Measurements from ENCODE around the gene DIPK1C. TPM values are rescaled to one million over a fixed set of nuclear protein-coding genes. Genes with fewer than 3 reads are reported as not detected.

Gene DIPK1C
- total and polyA plus RNA-seq, 9 of the 15 experiments (the other 6 are each of a cell fraction or from before 2014, with no cell fraction given): 0.04 to 0.32 (median 0.15) TPM; not detected in 2

DNA sequence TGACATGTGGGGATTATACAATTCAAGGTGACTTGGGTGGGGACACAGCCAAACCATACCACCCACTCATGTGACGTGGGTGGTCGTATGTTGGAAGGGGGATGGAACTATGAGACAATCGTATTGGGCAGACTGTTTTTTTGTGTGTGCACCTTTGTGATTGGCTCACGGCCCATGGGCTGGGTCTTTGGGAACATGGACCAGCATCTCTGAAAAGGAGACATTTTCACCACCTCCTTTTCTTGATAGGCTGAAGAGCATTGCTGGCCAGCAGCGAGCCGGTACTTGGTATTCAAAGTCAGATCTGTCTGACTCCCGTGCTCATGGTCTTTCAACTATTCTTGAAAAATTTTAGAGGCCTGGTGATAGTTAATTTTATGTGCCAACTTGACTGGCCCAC is 62.1 kb downstream of the DIPK1C start:
- H3K9ac ChIP-seq (ENCODE audit: insufficient read depth in 1 of 2, low read depth in 2 of 2, low read length in 2 of 2): no peak overlapping the region
- H3K4me3 ChIP-seq: no peak overlapping the region
- FAIRE-seq (no peak), ATAC-seq (no peak), DNase-seq (ENCODE audit: extremely low read depth in 1 of 4, low spot score in 3 of 4) (no peak)
- in situ Hi-C loops (cut with MboI) (no loop called here), intact Hi-C loops (cut with micrococcal nuclease) (no loop called here)
- H3K27me3 ChIP-seq (ENCODE audit: control insufficient read depth in 2 of 2, insufficient read depth in 2 of 2, low read length in 2 of 2): peaks cover 11 to 62% of the 10 kb centered on the region in 2 experiments
- H3K9me1 ChIP-seq (ENCODE audit: control insufficient read depth, insufficient read depth, low read length): no peaks in the 10 kb centered on the region
- H3K4me1 ChIP-seq (replicated peaks in 1 of 2; ENCODE audit: control insufficient read depth in 2 of 2, insufficient read depth in 2 of 2, low read length in 2 of 2): no peaks in the 10 kb centered on the region
- no peaks in the 10 kb centered on the region for H3K9me3 ChIP-seq (replicated peaks; ENCODE audit: control insufficient read depth, insufficient read depth, low read depth, low read length)
- ChIA-PET POLR2A (no interaction called here), CTCF (ENCODE audit: low intra/inter-chr PET ratio) (no interaction called here)
- BruUV-seq (replicated peaks): no TSS peak
- no peak overlapping the region for H2AFZ ChIP-seq (ENCODE audit: low read depth, low read length)
- no peaks in the 10 kb centered on the region for H4K20me1 ChIP-seq (replicated peaks; ENCODE audit: control insufficient read depth, insufficient read depth, low read length)
- H3K27ac ChIP-seq (ENCODE audit: extremely low read depth, low read depth, low read length): no peak overlapping the region
- WGBS (ENCODE audit: insufficient coverage, low coverage, missing lambda C conversion rate): 0% methylated on average over 7 of the region's 7 CpGs
- H3K36me3 ChIP-seq (ENCODE audit: control insufficient read depth, insufficient read depth, low read length): no peaks in the 10 kb centered on the region
- TF ChIP-seq ZNF583 (CRISPR knock-in tag; IDR thresholded peaks at IDR 0.05): no peak
- no peak for TF ChIP-seq TEAD4 (IDR thresholded peaks at IDR 0.05; ENCODE audit: low read length)
- TF ChIP-seq TEAD4 (CRISPR knock-in tag; IDR thresholded peaks at IDR 0.05; ENCODE audit: borderline replicate concordance): no peak
- TF ChIP-seq NKRF (IDR thresholded peaks at IDR 0.05; ENCODE audit: borderline replicate concordance): no peak
- TF ChIP-seq PTRF (tag; IDR thresholded peaks at IDR 0.05): no peak
- no peak for TF ChIP-seq CEBPZ (IDR thresholded peaks at IDR 0.05; ENCODE audit: borderline replicate concordance, low read depth, low read length)
- TF ChIP-seq RREB1 (CRISPR knock-in tag; IDR thresholded peaks at IDR 0.05): no peak
- no peak for TF ChIP-seq RBM25 (IDR thresholded peaks at IDR 0.05; ENCODE audit: low read depth, low read length, severe bottlenecking)
- H3K79me2 ChIP-seq (ENCODE audit: control insufficient read depth, insufficient read depth, low read length): no peaks in the 10 kb centered on the region
- H3K4me2 ChIP-seq (ENCODE audit: insufficient read depth, low read length): no peak overlapping the region
